ENCODE data around the gene FBLN1.

DNA sequence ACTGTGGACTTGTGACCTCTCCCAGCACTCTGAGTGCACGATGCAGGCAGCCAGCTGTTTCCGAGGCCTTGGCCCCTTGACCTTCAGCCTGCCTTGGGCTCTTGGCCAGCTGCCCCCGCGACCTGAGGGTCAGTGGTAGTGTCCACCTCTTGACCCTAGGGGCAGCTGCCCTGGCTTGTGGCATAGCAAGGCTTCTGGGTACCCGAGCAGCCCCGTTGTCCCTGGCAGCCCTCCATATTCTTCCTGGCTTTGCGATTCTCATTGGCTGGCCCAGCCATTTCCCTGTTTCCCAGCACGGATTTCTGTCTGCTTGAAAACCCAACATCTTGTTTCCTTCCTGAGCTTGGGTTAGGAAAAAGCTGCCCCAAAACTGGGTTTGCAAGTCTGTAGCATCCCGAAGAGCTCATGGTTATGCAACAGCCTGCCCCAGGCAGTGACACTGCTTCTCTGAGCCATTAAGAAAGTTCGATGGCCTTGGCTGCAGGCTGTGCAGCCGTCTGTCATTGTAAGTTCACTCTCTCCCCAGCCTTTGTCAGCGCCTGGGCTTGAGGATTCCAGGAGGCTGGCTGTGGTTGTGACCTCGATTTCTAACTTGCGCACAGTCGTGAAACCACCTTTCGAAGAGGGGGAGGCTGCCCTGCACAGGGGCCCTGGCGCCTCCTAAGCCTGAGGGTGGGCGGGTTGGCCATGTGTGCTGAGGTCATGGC lies 48.8 kb downstream of the FBLN1 start:
- TF ChIP-seq POLR2A (IDR thresholded peaks at IDR 0.05; ENCODE audit: low read depth, low read length) (no peak), POU2F2 (IDR thresholded peaks at IDR 0.05; ENCODE audit: low read depth, low read length) (no peak), TAF1 (IDR thresholded peaks at IDR 0.05; ENCODE audit: low read depth, low read length) (no peak), PAX5 (IDR thresholded peaks at IDR 0.05; ENCODE audit: insufficient read depth, low read length, severe bottlenecking) (no peak), POLR2AphosphoS5 (IDR thresholded peaks at IDR 0.05; ENCODE audit: low read depth, low read length) (no peak), SPI1 (IDR thresholded peaks at IDR 0.05; ENCODE audit: low read depth, low read length) (no peak)

Measured in GM12891 (cell line).